Keratinocyte (primary cell): ENCODE results near the gene GPR173. TPM values are rescaled to one million over a fixed set of nuclear protein-coding genes. Genes with fewer than 3 reads are reported as not detected.

Experiments used
- DNase-seq: peaks from one replicate; pipeline ENCODE4 v3.0.0-alpha.2; 2011; ENCODE audit warnings: low read depth, missing footprints, low spot score
- FAIRE-seq: peaks from 2 replicates; lab custom pipeline; 2011; peaks lifted over from hg19 to GRCh38; lab: Jason Lieb, UNC
- H2AFZ ChIP-seq: 2 replicates; pipeline ENCODE4 v1.6.0; 2012; ENCODE audit warnings: low read length, control low read depth, inconsistent platforms; ENCODE audit not compliant: control insufficient read depth
- H3K27ac ChIP-seq: 2 replicates; pipeline ENCODE4 v1.5.1; 2011; ENCODE audit warnings: low read length; ENCODE audit not compliant: control insufficient read depth, insufficient read depth
- H3K27me3 ChIP-seq: 3 replicates; pipeline ENCODE4 v1.6.0; 2011; ENCODE audit warnings: low read length; ENCODE audit not compliant: control insufficient read depth, insufficient read depth; ENCODE audit errors: extremely low read depth
- H3K36me3 ChIP-seq, 2 experiments: 2 replicates in 1 of 2; 3 replicates in 1 of 2; pipeline ENCODE4 v1.5.1; 2011; ENCODE audit warnings: low read length in 2 of 2, mild to moderate bottlenecking in 1 of 2; ENCODE audit not compliant: control insufficient read depth in 2 of 2, insufficient read depth in 2 of 2; ENCODE audit errors: extremely low read depth in 1 of 2
- H3K4me1 ChIP-seq: 3 replicates; pipeline ENCODE4 v1.5.1; 2011; ENCODE audit warnings: low read length; ENCODE audit not compliant: control insufficient read depth, insufficient read depth; ENCODE audit errors: extremely low read depth
- H3K4me2 ChIP-seq: 3 replicates; pipeline ENCODE4 v1.6.0; 2011; ENCODE audit warnings: low read depth, low read length; ENCODE audit not compliant: control insufficient read depth, insufficient read depth; ENCODE audit errors: extremely low read depth
- H3K4me3 ChIP-seq, 3 experiments: fragments of 200-600 bp in 1 of 3; sonication (generic) in 1 of 3; 2 replicates in 2 of 3; 3 replicates in 1 of 3; pipeline ENCODE4 v1.5.1; 2011 to 2016; ENCODE audit warnings: low read length in 3 of 3, mild to moderate bottlenecking in 3 of 3, control low read depth in 2 of 3, inconsistent platforms in 1 of 3, low read depth in 1 of 3, mixed read lengths in 1 of 3, mixed run types in 1 of 3, moderate library complexity in 1 of 3; ENCODE audit not compliant: control insufficient read depth in 2 of 3, insufficient read depth in 2 of 3; ENCODE audit errors: extremely low read depth in 1 of 3
- H3K79me2 ChIP-seq: 2 replicates; pipeline ENCODE4 v1.6.0; 2012; ENCODE audit warnings: low read length; ENCODE audit not compliant: control insufficient read depth, insufficient read depth
- H3K9ac ChIP-seq: 3 replicates; pipeline ENCODE4 v1.6.0; 2011; ENCODE audit warnings: low read length; ENCODE audit not compliant: control insufficient read depth, insufficient read depth; ENCODE audit errors: extremely low read depth
- H3K9me1 ChIP-seq: 3 replicates; pipeline ENCODE4 v1.6.0; 2011; ENCODE audit warnings: low read length; ENCODE audit not compliant: control insufficient read depth, insufficient read depth; ENCODE audit errors: extremely low read depth
- H3K9me3 ChIP-seq: 2 replicates; pipeline ENCODE4 v1.5.1; 2012; ENCODE audit warnings: low read depth, low read length; ENCODE audit not compliant: control insufficient read depth
- H4K20me1 ChIP-seq: 3 replicates; pipeline ENCODE4 v1.6.0; 2011; ENCODE audit warnings: low read length; ENCODE audit not compliant: control insufficient read depth, insufficient read depth; ENCODE audit errors: extremely low read depth
- CTCF ChIP-seq, 3 experiments: IDR thresholded peaks in 1 of 3; conservative IDR thresholded peaks in 1 of 3; optimal IDR thresholded peaks in 1 of 3; 2 replicates in 2 of 3; 3 replicates in 1 of 3; pipeline versions ENCODE3 to v1.5.1; 2011; ENCODE audit warnings: low read length in 3 of 3, mild to moderate bottlenecking in 3 of 3, moderate library complexity in 2 of 3, control low read depth in 1 of 3, inconsistent platforms in 1 of 3; ENCODE audit not compliant: insufficient read depth in 2 of 3; ENCODE audit errors: extremely low read depth in 1 of 3
- EZH2 ChIP-seq: IDR thresholded peaks from one replicate; pipeline ENCODE4 v1.6.1; 2012; ENCODE audit warnings: inconsistent platforms, mild to moderate bottlenecking, low read length, moderate library complexity
- dilution Hi-C: fragments of 300-500 bp; cut with MboI; formaldehyde crosslinking; loops from one replicate; pipeline ENCODE4 v1.7.0; 2020; ENCODE audit warnings: low sequenced_read_pairs; ENCODE audit not compliant: extremely low pct_ligation_motif_present
- polyA plus RNA-seq, 5 experiments: library from polyadenylated mRNA; depleted of rRNA in 3 of 5; stranded (reverse) in 3 of 5; stranded (forward) in 1 of 5; unstranded in 1 of 5; fragments of >200 nt; gene quantifications; 1 replicate in 1 of 5; 2 replicates in 3 of 5; 3 replicates in 1 of 5; pipeline versions ENCODE4 v1.2.1 to v1.2.3, GENCODE V29; 2011 to 2012; ENCODE audit warnings: missing spikeins in 2 of 5, low read depth in 1 of 5, low replicate concordance in 1 of 5

GPR173 gene
- polyA plus RNA-seq, 1 donor (not counting 4 experiments of a cell fraction or from before 2014, with no cell fraction given): 0.08 TPM

- no peak for FAIRE-seq
- no peak overlapping the region for H3K4me2 ChIP-seq
These were observed 1.4 kb upstream of the GPR173 start for GRCh38 chrX:53047228-53047627.

GRCh38 chrX:53049127-53049517 lies 533 bp downstream of the GPR173 start:
- Histone ChIP-seq H3K9ac (no peak overlapping the region), H3K4me1 (no peaks in the 10 kb centered on the region), H3K79me2 (no peaks in the 10 kb centered on the region), H3K9me1 (no peaks in the 10 kb centered on the region), H4K20me1 (no peaks in the 10 kb centered on the region), H3K4me2 (no peak overlapping the region), H3K27me3 (no peaks in the 10 kb centered on the region), H2AFZ (no peak overlapping the region), H3K27ac (no peak overlapping the region), H3K9me3 (no peaks in the 10 kb centered on the region), H3K4me3 (no peak overlapping the region), H3K36me3 (no peaks in the 10 kb centered on the region)
- FAIRE-seq (no peak), DNase-seq (no peak)
- TF ChIP-seq CTCF (optimal IDR thresholded peaks at IDR 0.05 in 1 of 3, IDR thresholded peaks at IDR 0.05 in 1 of 3, conservative IDR thresholded peaks at IDR 0.05 in 1 of 3; ENCODE audit: extremely low read depth in 1 of 3, insufficient read depth in 2 of 3, low read length in 3 of 3): no peak
- no peak for TF ChIP-seq EZH2
- dilution Hi-C loops: no loop called here

More at GRCh38 chrX:53047228-53047627, 1.4 kb upstream of the GPR173 start:
- no peak overlapping the region for H3K27ac ChIP-seq
- no peaks in the 10 kb centered on the region for H3K9me3 ChIP-seq
- H3K9ac ChIP-seq: no peak overlapping the region
- no peaks in the 10 kb centered on the region for H3K79me2 ChIP-seq
- no peak for TF ChIP-seq EZH2
- peak in 1 of 3 experiments; percentile 17 for TF ChIP-seq CTCF (optimal IDR thresholded peaks at IDR 0.05 in 1 of 3, IDR thresholded peaks at IDR 0.05 in 1 of 3, conservative IDR thresholded peaks at IDR 0.05 in 1 of 3; ENCODE audit: extremely low read depth in 1 of 3, insufficient read depth in 2 of 3, low read length in 3 of 3)
- dilution Hi-C loops: no loop called here
- no peaks in the 10 kb centered on the region for H3K4me1 ChIP-seq
- no peak overlapping the region for H2AFZ ChIP-seq
- no peak for DNase-seq
- H4K20me1 ChIP-seq: no peaks in the 10 kb centered on the region
- no peak overlapping the region for H3K4me3 ChIP-seq
- peaks cover 4% of the 10 kb centered on the region for H3K27me3 ChIP-seq
- no peaks in the 10 kb centered on the region for H3K36me3 ChIP-seq
- no peaks in the 10 kb centered on the region for H3K9me1 ChIP-seq
